ENCODE results near the gene GPC5.

Gene GPC5

GRCh38 chr13:91523116-91523515 lies 124.7 kb downstream of the GPC5 start:
- H3K4me3 ChIP-seq (ENCODE audit: low read length) = no peak overlapping the region
- no peak for TF ChIP-seq ZNF274 (IDR thresholded peaks at IDR 0.05; ENCODE audit: low read depth, low read length)

GRCh38 chr13:91526543-91527033 lies 128.2 kb downstream of the GPC5 start:
- no peak for TF ChIP-seq ZNF274 (IDR thresholded peaks at IDR 0.05; ENCODE audit: low read depth, low read length)
- H3K4me3 ChIP-seq (ENCODE audit: low read length) = no peak overlapping the region

GRCh38 chr13:91529739-91530482 lies 131.5 kb downstream of the GPC5 start:
- TF ChIP-seq ZNF274 (IDR thresholded peaks at IDR 0.05; ENCODE audit: low read depth, low read length) = no peak
- H3K4me3 ChIP-seq (ENCODE audit: low read length) = no peak overlapping the region

- H3K4me3 ChIP-seq (ENCODE audit: low read length) = no peak overlapping the region
- no peak for TF ChIP-seq ZNF274 (IDR thresholded peaks at IDR 0.05; ENCODE audit: low read depth, low read length)
Measured at GRCh38 chr13:91531646-91532045, 133.2 kb downstream of the GPC5 start.

GRCh38 chr13:91533354-91533753 lies 134.9 kb downstream of the GPC5 start:
- H3K4me3 ChIP-seq (ENCODE audit: low read length) = no peak overlapping the region
- no peak for TF ChIP-seq ZNF274 (IDR thresholded peaks at IDR 0.05; ENCODE audit: low read depth, low read length)

- no peak overlapping the region for H3K4me3 ChIP-seq (ENCODE audit: low read length)
- TF ChIP-seq ZNF274 (IDR thresholded peaks at IDR 0.05; ENCODE audit: low read depth, low read length) = no peak
Measured at GRCh38 chr13:91534996-91535395, 136.6 kb downstream of the GPC5 start.

GRCh38 chr13:91537376-91537775 lies 139.0 kb downstream of the GPC5 start:
- no peak overlapping the region for H3K4me3 ChIP-seq (ENCODE audit: low read length)
- no peak for TF ChIP-seq ZNF274 (IDR thresholded peaks at IDR 0.05; ENCODE audit: low read depth, low read length)

- no peak for TF ChIP-seq ZNF274 (IDR thresholded peaks at IDR 0.05; ENCODE audit: low read depth, low read length)
- no peak overlapping the region for H3K4me3 ChIP-seq (ENCODE audit: low read length)
Measured at GRCh38 chr13:91539286-91540157, 141.1 kb downstream of the GPC5 start.

- no peak overlapping the region for H3K4me3 ChIP-seq (ENCODE audit: low read length)
- no peak for TF ChIP-seq ZNF274 (IDR thresholded peaks at IDR 0.05; ENCODE audit: low read depth, low read length)
Measured at GRCh38 chr13:91540158-91540736, 141.8 kb downstream of the GPC5 start.

- no peak for TF ChIP-seq ZNF274 (IDR thresholded peaks at IDR 0.05; ENCODE audit: low read depth, low read length)
- no peak overlapping the region for H3K4me3 ChIP-seq (ENCODE audit: low read length)
Measured at GRCh38 chr13:91544723-91545122, 146.3 kb downstream of the GPC5 start.

GRCh38 chr13:91546900-91547299 lies 148.5 kb downstream of the GPC5 start:
- H3K4me3 ChIP-seq (ENCODE audit: low read length) = no peak overlapping the region
- no peak for TF ChIP-seq ZNF274 (IDR thresholded peaks at IDR 0.05; ENCODE audit: low read depth, low read length)

GRCh38 chr13:91553584-91553983 lies 155.2 kb downstream of the GPC5 start:
- no peak for TF ChIP-seq ZNF274 (IDR thresholded peaks at IDR 0.05; ENCODE audit: low read depth, low read length)
- H3K4me3 ChIP-seq (ENCODE audit: low read length) = no peak overlapping the region

- H3K4me3 ChIP-seq (ENCODE audit: low read length) = no peak overlapping the region
- no peak for TF ChIP-seq ZNF274 (IDR thresholded peaks at IDR 0.05; ENCODE audit: low read depth, low read length)
Measured at GRCh38 chr13:91554101-91554500, 155.7 kb downstream of the GPC5 start.

GRCh38 chr13:91557328-91558090 lies 159.1 kb downstream of the GPC5 start:
- TF ChIP-seq ZNF274 (IDR thresholded peaks at IDR 0.05; ENCODE audit: low read depth, low read length) = no peak
- no peak overlapping the region for H3K4me3 ChIP-seq (ENCODE audit: low read length)

All from GM08714 (cell line).